Gastroesophageal sphincter (tissue), 3 donors: ENCODE results near the gene RAB12.

Source experiments
- POLR2A ChIP-seq, 2 donors: fragments of 450-650 bp; IDR thresholded peaks; one replicate each; pipeline ENCODE4 v1.6.1; 2017; ENCODE audit warnings: antibody characterized with exemption in 2 of 2, mild to moderate bottlenecking in 2 of 2, moderate library complexity in 1 of 2
- POLR2AphosphoS5 ChIP-seq: sonication (generic); formaldehyde crosslinking; IDR thresholded peaks from one replicate; pipeline ENCODE4 v1.6.1; 2017; ENCODE audit warnings: antibody characterized with exemption
- TF ChIP-seq, protein P1 (sequence below), 4 experiments: fragments of 200-600 bp in 2 of 4; fragments of 450-650 bp in 2 of 4; sonication (generic) in 1 of 4; IDR thresholded peaks; one replicate each; pipeline ENCODE4 v1.5.1; 2017 to 2019; ENCODE audit warnings: antibody characterized with exemption in 4 of 4, mild to moderate bottlenecking in 2 of 4, moderate library complexity in 2 of 4

DNA sequence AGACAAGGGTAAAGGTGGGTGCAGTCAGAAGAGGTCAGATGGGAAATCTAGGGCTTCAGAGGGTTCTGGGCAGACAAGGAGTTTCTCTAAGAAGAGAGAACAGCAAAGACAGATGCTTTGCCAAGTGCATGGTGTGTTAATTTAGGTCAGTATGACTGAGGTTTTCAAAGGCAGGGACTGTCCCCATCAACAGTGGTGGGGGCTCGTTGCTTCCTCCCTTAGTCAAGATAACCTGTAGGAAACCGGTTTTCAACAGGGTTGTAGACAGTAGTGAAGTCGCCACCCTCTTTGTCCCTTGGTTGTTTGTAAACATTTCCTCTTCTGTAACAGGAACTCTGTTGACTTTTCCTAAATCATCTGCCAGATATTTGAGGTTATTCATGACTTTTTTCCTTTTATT lies 11.6 kb downstream of the RAB12 start:
- TF ChIP-seq, protein P1, sequence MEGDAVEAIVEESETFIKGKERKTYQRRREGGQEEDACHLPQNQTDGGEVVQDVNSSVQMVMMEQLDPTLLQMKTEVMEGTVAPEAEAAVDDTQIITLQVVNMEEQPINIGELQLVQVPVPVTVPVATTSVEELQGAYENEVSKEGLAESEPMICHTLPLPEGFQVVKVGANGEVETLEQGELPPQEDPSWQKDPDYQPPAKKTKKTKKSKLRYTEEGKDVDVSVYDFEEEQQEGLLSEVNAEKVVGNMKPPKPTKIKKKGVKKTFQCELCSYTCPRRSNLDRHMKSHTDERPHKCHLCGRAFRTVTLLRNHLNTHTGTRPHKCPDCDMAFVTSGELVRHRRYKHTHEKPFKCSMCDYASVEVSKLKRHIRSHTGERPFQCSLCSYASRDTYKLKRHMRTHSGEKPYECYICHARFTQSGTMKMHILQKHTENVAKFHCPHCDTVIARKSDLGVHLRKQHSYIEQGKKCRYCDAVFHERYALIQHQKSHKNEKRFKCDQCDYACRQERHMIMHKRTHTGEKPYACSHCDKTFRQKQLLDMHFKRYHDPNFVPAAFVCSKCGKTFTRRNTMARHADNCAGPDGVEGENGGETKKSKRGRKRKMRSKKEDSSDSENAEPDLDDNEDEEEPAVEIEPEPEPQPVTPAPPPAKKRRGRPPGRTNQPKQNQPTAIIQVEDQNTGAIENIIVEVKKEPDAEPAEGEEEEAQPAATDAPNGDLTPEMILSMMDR (IDR thresholded peaks at IDR 0.05), result no peak
- no peak for TF ChIP-seq POLR2AphosphoS5
- TF ChIP-seq POLR2A (IDR thresholded peaks at IDR 0.05), result no peak
